ENCODE measurements around the gene LRAT. TPM values are rescaled to one million over a fixed set of nuclear protein-coding genes. Genes with fewer than 3 reads are reported as not detected.
A peak's percentile ranks its signal among the peaks of the same experiment; 100 is the strongest.

Gene LRAT
- total RNA-seq, 1 experiment from 2014 or later: 20.4 TPM

GRCh38 chr4:154720618-154721267 lies 23.1 kb upstream of the LRAT start:
- Histone ChIP-seq H3K79me1 (ENCODE audit: insufficient read depth, low read depth, low read length, poor library complexity, severe bottlenecking) (no peaks in the 10 kb centered on the region), H3K4me1 (ENCODE audit: insufficient read depth, low read length) (peaks cover 3% of the 10 kb centered on the region; the same call in 1 of the 2 replicates), H3K18ac (ENCODE audit: insufficient read length, low read depth, low read length) (no peak overlapping the region), H3K79me2 (ENCODE audit: insufficient read depth, low read length) (no peaks in the 10 kb centered on the region), H3K14ac (ENCODE audit: insufficient read depth, low read length) (no peak overlapping the region), H2BK120ac (ENCODE audit: low read depth, low read length, poor library complexity, severe bottlenecking) (no peak overlapping the region), H2BK5ac (ENCODE audit: insufficient read length, low read length) (no peak overlapping the region), H3T11ph (ENCODE audit: low read length) (no peak overlapping the region), H2AK5ac (ENCODE audit: insufficient read length, low read length) (no peak overlapping the region), H4K8ac (replicated peaks; ENCODE audit: insufficient read length, low read depth, low read length) (no peak overlapping the region), H4K20me1 (ENCODE audit: control insufficient read depth, insufficient read depth, insufficient read length) (no peaks in the 10 kb centered on the region), H4K91ac (ENCODE audit: insufficient read length, low read depth, low read length) (no peak overlapping the region), H3K4ac (ENCODE audit: low read depth, low read length) (no peak overlapping the region), H3K9ac (ENCODE audit: extremely low read depth, insufficient read length, low read length) (no peak overlapping the region), H3K27me3 (ENCODE audit: insufficient read depth, low read length) (no peaks in the 10 kb centered on the region; the same call in 1 of the 2 replicates), H2AFZ (ENCODE audit: low read length) (no peak overlapping the region), H3K23me2 (ENCODE audit: insufficient read length, low read depth, low read length, poor library complexity, severe bottlenecking) (no peaks in the 10 kb centered on the region), H2BK20ac (ENCODE audit: low read depth, low read length, poor library complexity, severe bottlenecking) (no peak overlapping the region), H3K27ac (ENCODE audit: insufficient read length, low read depth, low read length) (no peak overlapping the region), H2BK12ac (ENCODE audit: insufficient read length, low read depth, low read length) (no peak overlapping the region), H4K5ac (ENCODE audit: insufficient read length, low read depth, low read length) (no peak overlapping the region), H3K56ac (ENCODE audit: insufficient read length, low read depth, low read length) (no peak overlapping the region), H2BK15ac (ENCODE audit: low read depth, low read length) (no peak overlapping the region), H3K9me3 (ENCODE audit: control insufficient read depth, low read depth, low read length) (no peaks in the 10 kb centered on the region), H3K23ac (ENCODE audit: insufficient read length, low read depth, low read length) (no peak overlapping the region), H3K4me2 (ENCODE audit: insufficient read depth, insufficient read length, low read length) (no peak overlapping the region)
- peaks cover 29 to 33% of the 10 kb centered on the region in 2 experiments for H3K4me1 Mint-ChIP-seq
- no peak overlapping the region; a peak in 1 of 5 replicates for H3K4me3 Mint-ChIP-seq
- WGBS (ENCODE audit: extremely low coverage, insufficient read length, low lambda C conversion rate): no CpG with 5 or more reads among the region's 3 CpGs
- DNase-seq: peak; percentile 41
- peak overlapping the region in 1 of 3 experiments; percentile 24; a peak in 1 of 7 replicates for H3K27ac Mint-ChIP-seq
- peaks cover 6% of the 10 kb centered on the region for H3K27me3 Mint-ChIP-seq (ENCODE audit: low read depth)
- H3K36me3 Mint-ChIP-seq (ENCODE audit: insufficient read depth in 1 of 3, low read depth in 3 of 3): no peaks in the 10 kb centered on the region
- TF ChIP-seq CTCF (conservative IDR thresholded peaks at IDR 0.05): peak; percentile 33; the same call in 2 of the 3 replicates
- H3K9me3 Mint-ChIP-seq: no peaks in the 10 kb centered on the region
